GM12801 (cell line): ENCODE measurements around the gene ENPP7.

ENCODE experiments used
- CTCF ChIP-seq: IDR thresholded peaks from one replicate; pipeline ENCODE4 v1.5.1; 2011; ENCODE audit warnings: control low read depth; ENCODE audit not compliant: insufficient read length; ENCODE audit errors: extremely low read depth

ENPP7 gene

GRCh38 chr17:79786930-79787643 lies 56.3 kb downstream of the ENPP7 start:
- TF ChIP-seq CTCF: no peak

GRCh38 chr17:79788455-79788854 lies 57.7 kb downstream of the ENPP7 start:
- no peak for TF ChIP-seq CTCF

- no peak for TF ChIP-seq CTCF
Measured at GRCh38 chr17:79788989-79789942, 58.5 kb downstream of the ENPP7 start.

GRCh38 chr17:79789943-79790804 lies 59.4 kb downstream of the ENPP7 start:
- no peak for TF ChIP-seq CTCF

GRCh38 chr17:79790805-79791734 lies 60.3 kb downstream of the ENPP7 start:
- TF ChIP-seq CTCF: no peak

GRCh38 chr17:79791735-79792161 lies 61.0 kb downstream of the ENPP7 start:
- TF ChIP-seq CTCF: no peak
